ENCODE results near the gene ERMP1. TPM values are rescaled to one million over a fixed set of nuclear protein-coding genes. Genes with fewer than 3 reads are reported as not detected.
"Not testable (repeated sequence)": the region's sequence is repeated elsewhere in the genome, so short reads cannot be mapped to it uniquely, and the experiment has no call there.

Gene ERMP1
- polyA plus RNA-seq, 2 of the 4 experiments (the other 2 are of a cell fraction), result 22.5 to 53.4 TPM

GRCh38 chr9:5882244-5883012 is 49.5 kb upstream of the ERMP1 start:
- DNase-seq (ENCODE audit: low read depth in 1 of 2, low spot score in 1 of 2); H3K4me2 ChIP-seq; H3K4me3 ChIP-seq; FAIRE-seq; ATAC-seq; POLR2A ChIA-PET; H3K9me3 ChIP-seq: not testable (repeated sequence)
- Histone ChIP-seq H3K4me1 (peaks cover 33% of the 10 kb centered on the region), H3K27ac (peak overlapping the region in 1 of 2 experiments; percentile 91; a peak in 3 of 6 replicates)
- CTCF ChIA-PET, result interaction anchor here (0.9 to 1.3 kb wide), 2 partner anchors 172 kb away, joined by 3 to 5 read pairs; no protein-coding TSS in a partner anchor
- WGBS (ENCODE audit: missing lambda C conversion rate), result 87% methylated on average over 4 of the region's 5 CpGs

GRCh38 chr9:5879419-5880181 is 46.7 kb upstream of the ERMP1 start:
- Histone ChIP-seq H3K9me3 (no peaks in the 10 kb centered on the region), H3K4me1 (peaks cover 34% of the 10 kb centered on the region), H3K4me2 (peak overlapping the region; percentile 76), H3K4me3 (peak overlapping the region; percentile 26; the same call in 1 of the 3 replicates), H3K27ac (peak overlapping the region; percentile 69 to 91)
- ChIA-PET POLR2A (interaction anchor here (0.6 to 1.8 kb wide), 5 partner anchors 35 to 136 kb away, joined by 3 to 11 read pairs (median 7); partner anchors contain the start of genes ERMP1 and RANBP6), CTCF (interaction anchor here (0.9 to 3.0 kb wide), 8 partner anchors 9 to 426 kb away, joined by 3 to 11 read pairs (median 6); partner anchors contain the start of gene ERMP1)
- no peak for FAIRE-seq
- peak; percentile 88 to 92 for ATAC-seq
- DNase-seq (ENCODE audit: low read depth in 1 of 2, low spot score in 1 of 2), result peak; percentile 70 to 81
- TF ChIP-seq TFCP2L1 (CRISPR knock-in tag; IDR thresholded peaks at IDR 0.05) (no peak), NFE2L2 (conservative IDR thresholded peaks at IDR 0.05; ENCODE audit: low read length) (no peak), MAX (IDR thresholded peaks at IDR 0.05) (peak; percentile 44; the same call in 1 of the 2 replicates), CBX8 (IDR thresholded peaks at IDR 0.05) (no peak), CEBPB (IDR thresholded peaks at IDR 0.05) (no peak), ESRRA (IDR thresholded peaks at IDR 0.05; ENCODE audit: borderline replicate concordance, low read length) (no peak), ATOH8 (CRISPR knock-in tag; IDR thresholded peaks at IDR 0.05; ENCODE audit: low read depth) (no peak), ZFP36 (IDR thresholded peaks at IDR 0.05; ENCODE audit: borderline replicate concordance, partially characterized antibody) (no peak), CHD4 (IDR thresholded peaks at IDR 0.05; ENCODE audit: borderline replicate concordance) (no peak), HDAC2 (IDR thresholded peaks at IDR 0.05) (no peak), FOSL2 (IDR thresholded peaks at IDR 0.05) (peak; percentile 64), FOSL2 (CRISPR knock-in tag; IDR thresholded peaks at IDR 0.05) (peak; percentile 90), JUNB (IDR thresholded peaks at IDR 0.05) (peak; percentile 46; the same call in 1 of the 2 replicates), GATA3 (IDR thresholded peaks at IDR 0.05; ENCODE audit: borderline replicate concordance) (peak; percentile 90), ZSCAN20 (CRISPR knock-in tag; IDR thresholded peaks at IDR 0.05) (no peak), RAD21 (conservative IDR thresholded peaks at IDR 0.05 in 1 of 2, IDR thresholded peaks at IDR 0.05 in 1 of 2) (no peak), MAZ (IDR thresholded peaks at IDR 0.05; ENCODE audit: borderline replicate concordance, low read depth, low read length) (no peak), JUN (IDR thresholded peaks at IDR 0.05) (peak in 1 of 2 experiments; percentile 37; a peak in 2 of 5 replicates), ZNF302 (CRISPR knock-in tag; IDR thresholded peaks at IDR 0.05) (no peak), EHF (CRISPR knock-in tag; IDR thresholded peaks at IDR 0.05) (no peak), EHMT2 (IDR thresholded peaks at IDR 0.05; ENCODE audit: low read depth) (no peak)
- WGBS (ENCODE audit: missing lambda C conversion rate), result 29% methylated on average over 10 of the region's 10 CpGs

GRCh38 chr9:5876711-5877110 is 43.8 kb upstream of the ERMP1 start:
- ATAC-seq (no peak), DNase-seq (ENCODE audit: low read depth in 1 of 2, low spot score in 1 of 2) (no peak), FAIRE-seq (no peak)
- Histone ChIP-seq H3K4me1 (peaks cover 34% of the 10 kb centered on the region), H3K27ac (peak overlapping the region in 1 of 2 experiments; percentile 36; a peak in 1 of 6 replicates), H3K4me2 (no peak overlapping the region), H3K4me3 (no peak overlapping the region), H3K9me3 (no peaks in the 10 kb centered on the region)
- ChIA-PET CTCF (interaction anchor here (1.0 to 3.5 kb wide), 3 partner anchors 10 to 147 kb away, joined by 3 to 16 read pairs (median 3); partner anchors contain the start of gene ERMP1), POLR2A (no interaction called here)
- no peak for TF ChIP-seq CBX2 (IDR thresholded peaks at IDR 0.05; ENCODE audit: borderline replicate concordance, low read depth)
- TF ChIP-seq HEYL (CRISPR knock-in tag; IDR thresholded peaks at IDR 0.05), result no peak
- no peak for TF ChIP-seq ELK1 (IDR thresholded peaks at IDR 0.05; ENCODE audit: low read depth, low read length)
- TF ChIP-seq CHD4 (IDR thresholded peaks at IDR 0.05; ENCODE audit: borderline replicate concordance), result no peak
- no peak for TF ChIP-seq RAD21 (conservative IDR thresholded peaks at IDR 0.05 in 1 of 2, IDR thresholded peaks at IDR 0.05 in 1 of 2)
- no peak for TF ChIP-seq HOXA7 (CRISPR knock-in tag; IDR thresholded peaks at IDR 0.05)
- no peak for TF ChIP-seq RCOR1 (IDR thresholded peaks at IDR 0.05; ENCODE audit: low read depth, low read length)
- TF ChIP-seq PHF8 (IDR thresholded peaks at IDR 0.05; ENCODE audit: borderline replicate concordance, low read depth), result no peak
- TF ChIP-seq BCL3 (IDR thresholded peaks at IDR 0.05), result no peak
- 87% methylated on average over 7 of the region's 7 CpGs for WGBS (ENCODE audit: missing lambda C conversion rate)
